Fibroblast of skin of scalp (primary cell): ENCODE data around the gene MEIS1.

ENCODE experiments used
- DNase-seq: peaks from one replicate; pipeline ENCODE4 v3.0.0-alpha.2; 2013

Gene MEIS1

GRCh38 chr2:66443979-66444861 lies 9.3 kb downstream of the MEIS1 start:
- DNase-seq: peak; percentile 66

- DNase-seq: peak; percentile 57
Measured at GRCh38 chr2:66445076-66445924, 10.4 kb downstream of the MEIS1 start.

GRCh38 chr2:66445925-66446871 lies 11.3 kb downstream of the MEIS1 start:
- peak; percentile 75 for DNase-seq

- DNase-seq: no peak
Measured at GRCh38 chr2:66446941-66447340, 12.0 kb downstream of the MEIS1 start.

- DNase-seq: no peak
Measured at GRCh38 chr2:66447677-66448076, 12.8 kb downstream of the MEIS1 start.

- peak; percentile 46 for DNase-seq
Measured at GRCh38 chr2:66448136-66448991, 13.4 kb downstream of the MEIS1 start.

GRCh38 chr2:66452214-66452613 lies 17.3 kb downstream of the MEIS1 start:
- DNase-seq: no peak

GRCh38 chr2:66452917-66453316 lies 18.0 kb downstream of the MEIS1 start:
- no peak for DNase-seq

GRCh38 chr2:66455490-66455889 lies 20.6 kb downstream of the MEIS1 start:
- DNase-seq: no peak

- no peak for DNase-seq
Measured at GRCh38 chr2:66456183-66457041, 21.5 kb downstream of the MEIS1 start.

- no peak for DNase-seq
Measured at GRCh38 chr2:66457545-66457944, 22.6 kb downstream of the MEIS1 start.

- DNase-seq: no peak
Measured at GRCh38 chr2:66460031-66460430, 25.1 kb downstream of the MEIS1 start.

- no peak for DNase-seq
Measured at GRCh38 chr2:66461001-66461663, 26.2 kb downstream of the MEIS1 start.

- DNase-seq: no peak
Measured at GRCh38 chr2:66461664-66462500, 27.0 kb downstream of the MEIS1 start.

GRCh38 chr2:66462501-66462825 lies 27.5 kb downstream of the MEIS1 start:
- DNase-seq: no peak

GRCh38 chr2:66463206-66463755 lies 28.4 kb downstream of the MEIS1 start:
- no peak for DNase-seq

- DNase-seq: no peak
Measured at GRCh38 chr2:66464930-66465637, 30.2 kb downstream of the MEIS1 start.

GRCh38 chr2:66466433-66466832 lies 31.5 kb downstream of the MEIS1 start:
- DNase-seq: no peak
